ENCODE results near the gene TMEM91.

DNA sequence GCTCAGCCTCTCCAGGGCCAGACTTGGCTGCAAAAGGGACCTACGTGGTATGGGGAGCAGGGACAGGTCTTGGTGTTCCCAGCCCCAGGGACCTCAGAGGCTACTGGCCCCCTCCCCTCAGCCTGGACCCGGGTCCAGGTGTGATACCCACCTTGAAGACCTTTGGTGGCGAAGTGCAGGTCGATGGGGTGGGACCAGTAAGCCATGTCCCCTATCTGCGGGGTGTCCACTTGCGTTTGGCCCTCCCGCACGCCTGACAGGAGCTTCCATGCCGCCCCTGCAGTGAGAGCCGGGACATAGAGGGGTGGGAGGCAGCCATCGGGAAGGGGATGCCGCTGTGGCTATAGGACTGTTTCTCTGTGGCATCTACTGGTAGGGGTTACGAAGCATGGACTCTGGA lies 18.6 kb upstream of the TMEM91 start:
- TF ChIP-seq, protein P1, sequence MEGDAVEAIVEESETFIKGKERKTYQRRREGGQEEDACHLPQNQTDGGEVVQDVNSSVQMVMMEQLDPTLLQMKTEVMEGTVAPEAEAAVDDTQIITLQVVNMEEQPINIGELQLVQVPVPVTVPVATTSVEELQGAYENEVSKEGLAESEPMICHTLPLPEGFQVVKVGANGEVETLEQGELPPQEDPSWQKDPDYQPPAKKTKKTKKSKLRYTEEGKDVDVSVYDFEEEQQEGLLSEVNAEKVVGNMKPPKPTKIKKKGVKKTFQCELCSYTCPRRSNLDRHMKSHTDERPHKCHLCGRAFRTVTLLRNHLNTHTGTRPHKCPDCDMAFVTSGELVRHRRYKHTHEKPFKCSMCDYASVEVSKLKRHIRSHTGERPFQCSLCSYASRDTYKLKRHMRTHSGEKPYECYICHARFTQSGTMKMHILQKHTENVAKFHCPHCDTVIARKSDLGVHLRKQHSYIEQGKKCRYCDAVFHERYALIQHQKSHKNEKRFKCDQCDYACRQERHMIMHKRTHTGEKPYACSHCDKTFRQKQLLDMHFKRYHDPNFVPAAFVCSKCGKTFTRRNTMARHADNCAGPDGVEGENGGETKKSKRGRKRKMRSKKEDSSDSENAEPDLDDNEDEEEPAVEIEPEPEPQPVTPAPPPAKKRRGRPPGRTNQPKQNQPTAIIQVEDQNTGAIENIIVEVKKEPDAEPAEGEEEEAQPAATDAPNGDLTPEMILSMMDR (IDR thresholded peaks at IDR 0.05; ENCODE audit: low read length) = no peak
- TF ChIP-seq EZH2phosphoT487 (IDR thresholded peaks at IDR 0.05; ENCODE audit: low read length) = no peak
- no peak for TF ChIP-seq EZH2 (optimal IDR thresholded peaks at IDR 0.05; ENCODE audit: low read depth, low read length)
